IMR-90 (cell line): ENCODE results near the gene WAC. TPM values are rescaled to one million over a fixed set of nuclear protein-coding genes. Genes with fewer than 3 reads are reported as not detected.

Experiments used
- ATAC-seq: fragments of 200-7000 bp; cut with Tn5 transposase; 2 replicates; pipeline ENCODE4 v1.9.1; 2020; ENCODE audit warnings: low read depth, mild to moderate bottlenecking, moderate library complexity
- BruUV-seq: library from RNA; stranded (reverse); fragments of 400-500 nt; replicated peaks from 2 replicates; lab custom pipeline; 2021; lab: Mats Ljungman, UMichigan
- CTCF ChIA-PET: fragments of 300-600 bp; formaldehyde crosslinking; extraction: SDS; loops from one replicate; lab custom pipeline; 2021; ENCODE audit warnings: antibody characterized with exemption; lab: Yijun Ruan, JAX
- POLR2A ChIA-PET: fragments of 300-600 bp; sonication (Branson Sonifier 250); formaldehyde crosslinking; loops from one replicate; lab custom pipeline; 2022; ENCODE audit warnings: antibody characterized with exemption; ENCODE audit not compliant: unreplicated experiment; lab: Charles Lee
- DNase-seq: peaks from one replicate; pipeline ENCODE4 v3.0.0; 2013
- H2AFZ ChIP-seq: replicated peaks from 2 replicates; pipeline ENCODE3; 2013; ENCODE audit warnings: low read length, mild to moderate bottlenecking; ENCODE audit not compliant: poor library complexity
- H2AK5ac ChIP-seq: 2 replicates; pipeline ENCODE4 v1.6.1; 2013; ENCODE audit warnings: low read depth, low read length, inconsistent platforms
- H2AK9ac ChIP-seq: replicated peaks from 2 replicates; pipeline ENCODE3; 2013; ENCODE audit warnings: mild to moderate bottlenecking, low read depth, low read length, moderate library complexity; ENCODE audit not compliant: poor library complexity
- H2BK120ac ChIP-seq: 2 replicates; pipeline ENCODE4 v1.6.1; 2013; ENCODE audit warnings: low read depth, low read length, inconsistent platforms
- H2BK15ac ChIP-seq: 3 replicates; pipeline ENCODE4 v1.6.1; 2013; ENCODE audit warnings: low read depth, low read length, inconsistent platforms
- H2BK20ac ChIP-seq: 2 replicates; pipeline ENCODE4 v1.6.1; 2013; ENCODE audit warnings: low read depth, mild to moderate bottlenecking, inconsistent platforms, low read length, moderate library complexity
- H2BK5ac ChIP-seq: 2 replicates; pipeline ENCODE4 v1.6.1; 2013; ENCODE audit warnings: mild to moderate bottlenecking, low read depth, low read length, inconsistent platforms; ENCODE audit not compliant: poor library complexity, severe bottlenecking
- H3K14ac ChIP-seq: replicated peaks from 2 replicates; pipeline ENCODE4 v1.6.1; 2013; ENCODE audit warnings: low read depth, low read length, inconsistent platforms
- H3K18ac ChIP-seq: 2 replicates; pipeline ENCODE4 v1.6.1; 2013; ENCODE audit warnings: low read depth, low read length, control low read depth
- H3K23ac ChIP-seq: 2 replicates; pipeline ENCODE4 v1.6.1; 2013; ENCODE audit warnings: low read depth, low read length, inconsistent platforms
- H3K27ac ChIP-seq: 2 replicates; pipeline ENCODE4 v1.5.1; 2013; ENCODE audit warnings: mild to moderate bottlenecking, control low read depth, low read length; ENCODE audit not compliant: insufficient read depth
- H3K27me3 ChIP-seq: 2 replicates; pipeline ENCODE4 v1.6.1; 2013; ENCODE audit warnings: low read length; ENCODE audit not compliant: control insufficient read depth, insufficient read depth
- H3K36me3 ChIP-seq: 2 replicates; pipeline ENCODE4 v1.6.1; 2013; ENCODE audit warnings: low read length, mixed read lengths; ENCODE audit not compliant: control insufficient read depth, insufficient read depth
- H3K4ac ChIP-seq: 2 replicates; pipeline ENCODE4 v1.6.1; 2013; ENCODE audit warnings: low read depth, low read length, inconsistent platforms
- H3K4me1 ChIP-seq: 2 replicates; pipeline ENCODE4 v1.6.1; 2013; ENCODE audit warnings: low read length, mixed read lengths; ENCODE audit not compliant: control insufficient read depth, insufficient read depth
- H3K4me2 ChIP-seq: 2 replicates; pipeline ENCODE4 v1.6.1; 2013; ENCODE audit warnings: low read depth, mild to moderate bottlenecking, control low read depth, low read length, moderate library complexity
- H3K4me3 ChIP-seq: 2 replicates; pipeline ENCODE4 v1.5.1; 2013; ENCODE audit warnings: low read depth, mild to moderate bottlenecking, control low read depth, low read length, moderate library complexity; ENCODE audit not compliant: insufficient read depth
- H3K56ac ChIP-seq: 2 replicates; pipeline ENCODE4 v1.6.1; 2013; ENCODE audit warnings: low read length, inconsistent platforms; ENCODE audit not compliant: insufficient read depth; ENCODE audit errors: extremely low read depth
- H3K79me1 ChIP-seq, 2 experiments: 2 replicates each; pipeline ENCODE4 v1.6.1; 2013; ENCODE audit warnings: low read length in 2 of 2, inconsistent platforms in 1 of 2, low read depth in 1 of 2
- H3K9ac ChIP-seq: 2 replicates; pipeline ENCODE4 v1.6.1; 2013; ENCODE audit warnings: low read depth, low read length, control low read depth
- H3K9me1 ChIP-seq: 2 replicates; pipeline ENCODE4 v1.6.1; 2013; ENCODE audit warnings: low read length, inconsistent platforms; ENCODE audit not compliant: insufficient read depth
- H3K9me3 ChIP-seq: 2 replicates; pipeline ENCODE4 v1.6.1; 2013; ENCODE audit warnings: low read length; ENCODE audit not compliant: control insufficient read depth, insufficient read depth
- H4K20me1 ChIP-seq: 2 replicates; pipeline ENCODE4 v1.6.1; 2013; ENCODE audit warnings: low read length, inconsistent platforms; ENCODE audit not compliant: insufficient read depth
- H4K5ac ChIP-seq: 2 replicates; pipeline ENCODE4 v1.6.1; 2013; ENCODE audit warnings: mild to moderate bottlenecking, low read depth, low read length, control low read depth
- H4K8ac ChIP-seq, 2 experiments: 2 replicates each; pipeline ENCODE4 v1.6.1; 2013; ENCODE audit warnings: low read depth in 2 of 2, low read length in 2 of 2, control low read depth in 1 of 2, inconsistent platforms in 1 of 2
- H4K91ac ChIP-seq: 2 replicates; pipeline ENCODE4 v1.6.1; 2013; ENCODE audit warnings: low read depth, low read length, inconsistent platforms; ENCODE audit not compliant: insufficient read depth
- BHLHE40 ChIP-seq: fragments of 150-350 bp; IDR thresholded peaks from 2 replicates; pipeline ENCODE4 v1.6.1; 2016; ENCODE audit warnings: mild to moderate bottlenecking, low read depth, low read length
- CHD1 ChIP-seq: IDR thresholded peaks from 2 replicates; pipeline ENCODE4 v1.6.1; 2012; ENCODE audit warnings: low read depth, low read length, improper control_type of control experiment
- MXI1 ChIP-seq: IDR thresholded peaks from 2 replicates; pipeline ENCODE4 v1.6.1; 2012; ENCODE audit warnings: low read depth, mild to moderate bottlenecking, low read length, moderate library complexity, borderline replicate concordance
- RCOR1 ChIP-seq: IDR thresholded peaks from 2 replicates; pipeline ENCODE4 v1.6.1; 2012; ENCODE audit warnings: mild to moderate bottlenecking, low read length, improper control_type of control experiment; ENCODE audit not compliant: insufficient replicate concordance
- SMC3 ChIP-seq: fragments of 150-350 bp; IDR thresholded peaks from 2 replicates; pipeline ENCODE4 v1.6.1; 2016; ENCODE audit warnings: low read depth, mild to moderate bottlenecking, antibody characterized with exemption, low read length, moderate library complexity
- USF2 ChIP-seq: fragments of 150-350 bp; IDR thresholded peaks from 2 replicates; pipeline ENCODE4 v1.6.1; 2017; ENCODE audit warnings: mild to moderate bottlenecking, antibody characterized with exemption, low read length, low read depth
- WGBS, 2 experiments: methylation state at CpG; one replicate each; pipeline versions ENCODE4 v1.1.5 to v1.1.7; 2013; ENCODE audit warnings: missing lambda C conversion rate in 2 of 2; ENCODE audit not compliant: insufficient read length in 1 of 2; ENCODE audit errors: extremely low coverage in 2 of 2; 5-methylcytosine and 5-hydroxymethylcytosine counted together
- dilution Hi-C: fragments of 300-500 bp; cut with HindIII; formaldehyde crosslinking; loops from one replicate; pipeline ENCODE4 v1.14.3; 2018; ENCODE audit warnings: low sequenced_read_pairs; ENCODE audit not compliant: unreplicated experiment
- in situ Hi-C: fragments of 300-500 bp; cut with MboI; formaldehyde crosslinking; loops from 3 replicates; pipeline ENCODE4 v1.14.3; 2019; ENCODE audit warnings: low sequenced_read_pairs, inconsistent platforms, mixed read lengths
- intact Hi-C: fragments of 100-400 bp; cut with micrococcal nuclease; formaldehyde crosslinking; loops from 2 replicates; pipeline ENCODE4 v1.10.0; 2022
- polyA plus RNA-seq, 3 experiments: library from polyadenylated mRNA; depleted of rRNA; stranded (reverse); fragments of >200 nt; gene quantifications; 2 replicates each; pipeline ENCODE4 v1.2.3, GENCODE V29; 2012; ENCODE audit warnings: low replicate concordance in 1 of 3
- total RNA-seq: library from RNA; depleted of rRNA; stranded (reverse); fragments of >200 nt; gene quantifications from 2 replicates; pipeline ENCODE4 v1.2.3, GENCODE V29; 2012

The WAC gene
- total and polyA plus RNA-seq, 2 of the 4 experiments (the other 2 are of a cell fraction): 39.6 to 52.2 TPM

GRCh38 chr10:28623483-28623882 lies 90.6 kb downstream of the WAC start:
- Histone ChIP-seq H3K9me1 (no peaks in the 10 kb centered on the region; the same call in 1 of the 2 replicates), H3K79me1 (peaks cover 0 to 3% of the 10 kb centered on the region in 2 experiments; a peak in 1 of 4 replicates), H3K27ac (no peak overlapping the region), H3K27me3 (no peaks in the 10 kb centered on the region; the same call in 1 of the 2 replicates), H3K4me2 (no peak overlapping the region), H4K91ac (no peak overlapping the region), H2BK5ac (no peak overlapping the region), H2BK120ac (no peak overlapping the region), H2AFZ (no peak overlapping the region), H3K36me3 (peaks cover 9% of the 10 kb centered on the region), H4K5ac (no peak overlapping the region), H2BK20ac (no peak overlapping the region), H3K4me3 (no peak overlapping the region), H3K14ac (no peak overlapping the region), H3K9me3 (no peaks in the 10 kb centered on the region), H3K23ac (no peak overlapping the region), H3K4me1 (no peaks in the 10 kb centered on the region), H3K9ac (no peak overlapping the region), H2AK9ac (no peak overlapping the region), H4K8ac (no peak overlapping the region), H2AK5ac (no peak overlapping the region), H4K20me1 (peaks cover 9% of the 10 kb centered on the region; the same call in 1 of the 2 replicates), H2BK15ac (no peak overlapping the region), H3K4ac (no peak overlapping the region), H3K18ac (no peak overlapping the region), H3K56ac (no peak overlapping the region)
- 83% methylated on average over 3 of the region's 7 CpGs; no CpG with 5 or more reads in 1 of the 2 experiments for WGBS, 2 experiments
- ATAC-seq: no peak
- POLR2A ChIA-PET: no interaction called here
- dilution Hi-C loops: no loop called here
- CTCF ChIA-PET: no interaction called here
- in situ Hi-C loops: no loop called here
- DNase-seq: no peak
- no peak for TF ChIP-seq BHLHE40
- no peak for TF ChIP-seq RCOR1
- TF ChIP-seq SMC3: no peak
- no peak for TF ChIP-seq CHD1
- no peak for TF ChIP-seq USF2
- no peak for TF ChIP-seq MXI1
- no TSS peak for BruUV-seq
- intact Hi-C loops: no loop called here
